A172 (cell line): Measurements from ENCODE around the gene TMEM260. TPM values are rescaled to one million over a fixed set of nuclear protein-coding genes. Genes with fewer than 3 reads are reported as not detected.

Source experiments
- DNase-seq: peaks from one replicate; pipeline ENCODE4 v3.0.0-alpha.2; 2015; ENCODE audit warnings: low spot score
- total RNA-seq: library from RNA; depleted of rRNA; stranded (reverse); fragments of >200 nt; shearing (Covaris generic); gene quantifications from 2 replicates; pipeline ENCODE4 v1.2.3, GENCODE V29; 2014; rRNA removed

Gene TMEM260
- 6.9 and 15.6 TPM in 2 replicates for total RNA-seq

DNA sequence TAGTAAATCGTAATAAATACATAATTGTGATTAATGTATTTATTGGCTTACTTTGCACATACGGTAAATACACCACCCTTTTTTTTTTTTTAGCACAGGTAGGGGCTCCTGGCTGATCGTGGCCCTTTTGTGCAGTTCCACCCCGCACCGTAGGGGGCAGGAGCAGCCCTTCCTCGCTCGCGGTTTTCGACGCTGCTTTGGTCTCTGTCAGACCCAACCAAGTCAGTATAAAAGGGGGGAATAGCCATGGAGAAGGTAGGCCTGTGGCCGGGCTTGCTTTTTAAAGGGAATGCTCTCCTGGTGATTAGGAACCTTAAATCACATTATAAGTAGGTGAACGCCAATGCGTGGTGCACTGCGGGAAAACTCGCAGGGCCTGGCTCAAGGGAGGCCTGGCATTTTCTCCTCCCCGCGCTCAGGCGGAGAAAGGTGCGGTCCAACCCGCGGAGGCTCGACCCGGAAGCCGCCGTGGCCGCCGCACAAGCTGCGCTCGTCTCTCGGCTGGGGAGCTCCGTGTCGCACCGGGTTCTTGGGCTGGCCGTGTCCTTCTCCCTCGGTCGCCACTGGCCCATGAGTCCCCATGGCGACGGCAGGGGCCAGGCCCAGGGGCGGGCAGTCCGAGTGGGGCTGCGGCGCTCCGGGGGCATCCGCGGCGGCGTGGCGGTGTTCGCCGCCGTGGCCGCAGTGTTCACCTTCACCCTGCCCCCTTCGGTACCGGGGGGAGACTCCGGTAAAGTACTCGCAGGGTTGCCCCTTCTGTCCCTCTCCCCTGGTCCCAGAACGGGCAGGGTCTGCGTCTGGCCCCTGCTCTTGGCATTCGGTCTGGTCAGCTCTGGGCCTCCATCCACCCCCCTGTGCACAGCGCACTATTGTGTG, at the start of gene TMEM260:
TMEM260 (plus strand) TSS at position 454 of the 876 bp plus-strand sequence; CDS start at position 571, 117 bp downstream.
- DNase-seq, result peak; percentile 65

DNA sequence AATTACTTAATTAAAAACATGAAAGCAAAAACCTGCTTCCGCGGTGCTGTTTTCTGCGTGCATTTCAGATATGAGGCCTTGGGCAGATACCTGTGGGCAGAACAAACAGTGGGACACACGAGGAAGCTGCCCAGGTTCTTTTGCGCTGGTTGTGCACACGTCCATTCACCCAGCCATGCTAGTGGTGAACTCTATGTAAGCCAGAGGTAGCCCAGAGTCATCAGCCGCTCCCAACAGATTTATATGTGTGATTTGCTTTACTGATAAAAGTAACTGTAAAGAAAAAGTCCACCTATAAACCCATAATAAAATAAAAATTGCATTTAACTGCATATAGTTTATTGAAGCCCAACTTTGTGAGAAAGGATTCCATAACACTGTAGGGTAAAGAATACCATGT, 47.1 kb upstream of the TMEM260 start:
- no peak for DNase-seq

DNA sequence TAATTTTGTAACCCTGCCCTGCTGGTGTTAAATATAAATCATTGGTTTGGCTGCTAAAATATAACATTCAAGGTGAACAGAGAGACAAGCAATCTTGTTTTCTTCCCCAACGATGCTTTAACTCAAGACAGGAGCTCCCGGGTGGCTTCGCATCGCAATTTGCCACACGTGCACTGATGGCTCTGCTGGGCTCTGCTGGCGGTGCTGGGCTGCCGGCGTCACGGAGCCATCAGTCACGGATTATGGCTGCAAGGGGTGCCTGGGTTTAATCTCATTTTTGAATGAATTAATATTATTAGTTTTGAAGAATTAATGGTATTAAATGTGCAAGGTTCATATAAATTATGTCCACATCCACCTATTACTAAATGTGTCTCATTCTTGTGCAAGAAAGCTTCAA, 44.9 kb upstream of the TMEM260 start:
- DNase-seq, result no peak

DNA sequence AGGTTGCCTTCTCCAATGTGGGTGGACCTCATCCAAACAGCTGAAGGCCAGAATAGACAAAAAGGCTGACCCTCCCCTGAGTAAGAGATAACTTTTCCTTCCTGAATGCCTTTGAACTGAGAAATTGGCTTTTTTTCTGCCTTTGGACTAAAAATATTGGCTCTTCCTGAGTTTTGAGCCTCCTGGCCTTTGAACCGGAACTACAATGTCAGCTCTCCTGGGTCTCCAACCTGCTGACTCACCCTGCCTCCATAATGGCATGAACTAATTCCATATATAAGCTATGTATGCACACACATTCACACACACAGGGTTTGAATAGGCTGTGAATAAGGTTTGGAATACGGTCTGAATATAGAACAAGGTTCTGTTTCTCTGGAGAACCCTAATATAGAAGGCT, 39.7 kb upstream of the TMEM260 start:
- no peak for DNase-seq

DNA sequence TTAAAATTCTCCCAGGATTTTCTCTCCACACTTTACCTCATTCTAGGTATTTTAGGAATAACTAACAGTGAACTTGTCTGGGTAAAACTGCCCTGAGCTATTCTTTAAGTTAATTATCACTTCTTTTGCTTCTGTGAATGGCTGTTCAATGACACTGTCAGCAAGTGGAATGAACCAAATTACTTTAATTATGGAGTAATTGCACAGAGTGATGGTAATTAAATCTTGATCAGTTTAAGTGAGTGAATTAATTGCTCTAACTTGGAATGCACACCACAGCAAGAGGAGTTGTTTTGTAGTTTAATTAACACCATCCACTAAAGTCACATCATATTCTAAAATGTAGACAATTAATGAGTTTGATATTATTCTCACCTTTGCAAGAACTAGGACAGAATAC, 36.2 kb upstream of the TMEM260 start:
- DNase-seq, result no peak

DNA sequence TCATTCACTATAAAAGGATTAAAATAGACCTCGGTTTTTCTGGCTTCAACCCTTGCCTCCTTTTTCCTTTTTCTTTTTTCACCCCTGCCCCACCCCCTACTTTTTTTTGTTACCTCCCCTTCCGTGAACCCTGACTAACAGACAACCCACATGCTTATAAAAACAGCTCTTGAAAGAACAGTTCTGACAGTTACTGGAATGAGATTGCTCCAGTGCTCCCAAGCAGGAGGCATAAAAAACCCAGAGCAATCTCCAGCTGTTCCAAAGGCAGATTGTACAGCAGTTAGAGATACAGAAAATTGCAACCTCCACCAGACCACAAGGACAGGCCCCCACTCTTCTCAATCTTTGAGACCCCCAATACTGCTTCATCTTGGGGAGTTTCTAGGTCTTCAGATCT, 29.9 kb upstream of the TMEM260 start:
- no peak for DNase-seq

DNA sequence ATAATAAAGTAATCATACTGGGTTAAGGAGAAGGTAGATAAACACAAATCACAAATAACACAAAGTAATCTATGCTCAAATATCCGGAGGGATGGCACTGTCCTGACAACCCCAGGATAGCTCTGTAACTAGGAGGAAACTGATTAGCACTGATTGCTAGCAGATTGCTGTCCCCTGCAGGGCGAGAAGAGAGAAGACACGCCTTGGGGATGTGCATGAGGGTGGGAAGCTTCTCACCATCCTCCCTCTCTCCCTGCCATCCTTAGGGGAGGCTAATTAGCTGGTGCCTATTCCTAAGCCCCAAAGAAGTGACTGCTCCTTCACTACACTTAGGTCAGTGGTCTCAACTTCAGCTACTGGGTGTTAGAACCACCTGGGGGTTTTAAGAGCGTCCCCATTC, 27.0 kb upstream of the TMEM260 start:
- no peak for DNase-seq

DNA sequence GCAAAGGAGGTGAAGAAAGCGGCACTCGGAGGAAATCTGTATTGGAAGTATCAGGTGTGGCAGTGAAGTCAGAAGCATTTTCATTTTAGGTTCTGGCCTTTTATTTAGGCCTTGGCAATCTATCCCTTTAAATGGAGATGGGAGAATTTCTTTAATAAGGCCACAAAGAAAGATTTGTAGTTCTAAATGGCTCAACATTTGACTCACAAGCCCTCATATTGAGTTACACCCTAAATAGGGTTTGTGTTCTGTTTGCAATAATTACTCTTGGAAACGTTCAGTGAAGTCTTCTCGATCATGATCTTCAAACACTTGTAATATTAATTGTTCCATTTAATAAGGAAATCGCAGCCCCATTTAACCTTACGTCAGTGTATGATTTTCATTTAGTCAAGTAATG, 25.3 kb upstream of the TMEM260 start:
- no peak for DNase-seq

DNA sequence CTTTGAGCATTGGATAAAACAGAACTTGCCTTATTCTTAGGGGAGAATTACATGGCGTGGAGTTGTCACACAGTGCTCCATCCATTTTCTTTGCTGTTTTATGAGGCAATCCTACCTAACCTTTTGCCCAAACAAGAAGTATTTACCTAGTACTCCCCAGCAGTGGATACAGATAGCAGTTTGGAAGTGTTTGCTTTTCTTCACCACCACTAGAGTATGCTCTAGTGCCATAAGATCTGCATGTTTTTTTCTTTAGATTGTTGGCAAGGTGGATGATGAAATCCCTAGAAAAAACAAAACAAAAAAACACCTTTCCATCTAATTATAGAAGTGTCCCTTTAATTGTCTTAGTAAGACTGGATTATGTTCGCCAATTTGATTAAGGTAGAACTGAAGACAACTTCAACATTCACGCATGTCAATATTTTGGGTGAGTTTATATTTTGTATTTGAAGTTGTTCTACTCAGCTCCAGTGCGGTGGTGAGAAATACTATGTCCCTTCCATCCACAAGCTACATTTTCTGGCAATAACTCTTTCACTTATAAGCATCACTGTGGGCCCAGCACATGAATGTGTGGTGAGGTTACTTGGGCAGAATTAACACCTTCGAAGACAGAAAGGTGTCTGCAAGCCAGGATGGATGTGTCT, 23.6 kb upstream of the TMEM260 start:
- DNase-seq, result peak; percentile 8

DNA sequence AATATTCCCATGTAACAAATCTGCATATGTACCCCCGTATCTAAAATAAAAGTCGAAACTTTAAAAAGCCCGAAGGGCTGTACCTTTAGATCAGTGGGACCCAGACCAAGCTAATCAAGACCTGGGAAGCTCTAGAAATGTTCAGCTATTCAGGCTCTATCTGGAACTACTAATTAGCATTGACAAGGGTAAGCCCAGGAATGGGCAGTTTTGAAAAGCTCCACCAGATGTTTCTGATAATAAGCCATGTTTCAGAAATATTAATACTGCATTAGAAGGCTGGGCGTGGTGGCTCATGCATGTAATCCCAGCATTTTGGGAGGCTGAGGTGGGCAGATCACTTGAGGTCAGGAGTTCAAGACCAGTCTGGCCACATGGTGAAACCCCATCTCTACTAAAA, 20.4 kb upstream of the TMEM260 start:
- no peak for DNase-seq

DNA sequence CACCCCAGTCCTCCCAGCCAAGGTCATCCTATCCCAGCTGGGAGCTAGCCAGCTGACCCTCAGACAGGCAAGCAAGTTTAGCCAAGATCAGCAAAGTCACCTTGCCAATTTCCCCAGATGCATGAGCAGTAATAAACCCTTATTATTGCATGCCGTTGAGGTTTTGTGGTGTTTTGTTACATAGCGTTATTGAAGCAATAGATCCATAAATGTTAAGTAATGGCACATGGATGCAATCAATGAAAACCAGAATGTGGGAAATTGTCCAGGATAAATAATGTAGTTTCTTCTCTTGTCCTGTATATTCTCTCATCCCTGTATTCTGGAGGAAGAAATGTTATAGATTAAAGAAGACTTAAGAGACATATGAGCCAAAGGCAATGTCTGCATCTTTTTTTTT, 18.0 kb upstream of the TMEM260 start:
- no peak for DNase-seq

DNA sequence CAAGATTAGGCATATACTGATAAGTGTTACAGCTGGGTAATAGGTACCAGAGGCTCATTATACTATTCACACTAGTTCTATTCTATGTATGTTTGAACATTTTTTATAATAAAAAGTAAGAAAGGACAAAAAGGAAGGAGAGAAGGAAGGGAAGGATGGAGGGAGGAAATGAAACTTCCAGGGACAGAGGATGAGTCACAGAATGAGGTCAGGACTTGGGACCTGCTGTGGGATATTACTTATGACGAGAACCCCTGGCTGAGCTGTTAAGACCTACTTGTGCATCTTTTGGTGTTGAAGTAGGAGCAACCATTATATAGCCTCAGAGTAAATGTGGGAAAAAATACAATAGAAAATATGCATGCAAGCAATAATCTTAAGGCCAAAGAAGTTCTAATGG, 16.7 kb upstream of the TMEM260 start:
- DNase-seq, result no peak

DNA sequence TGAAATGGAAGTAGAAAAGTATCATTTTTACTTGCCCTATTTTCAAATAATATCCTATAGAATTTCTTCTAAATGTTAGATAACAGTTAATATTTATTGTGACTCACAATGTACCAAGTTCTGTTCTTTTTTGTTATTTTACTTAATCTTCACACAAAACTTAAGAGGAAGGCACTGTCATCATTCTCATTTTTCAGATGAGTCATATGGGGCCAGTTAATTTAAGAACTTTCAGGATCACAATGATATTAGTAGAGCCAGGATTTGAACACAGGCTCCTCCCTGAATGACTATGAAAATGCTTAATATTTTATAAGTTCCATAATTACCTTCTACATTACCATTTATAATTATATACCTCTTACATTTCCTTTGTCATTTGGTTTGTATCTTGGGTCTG, 10.4 kb upstream of the TMEM260 start:
- no peak for DNase-seq

DNA sequence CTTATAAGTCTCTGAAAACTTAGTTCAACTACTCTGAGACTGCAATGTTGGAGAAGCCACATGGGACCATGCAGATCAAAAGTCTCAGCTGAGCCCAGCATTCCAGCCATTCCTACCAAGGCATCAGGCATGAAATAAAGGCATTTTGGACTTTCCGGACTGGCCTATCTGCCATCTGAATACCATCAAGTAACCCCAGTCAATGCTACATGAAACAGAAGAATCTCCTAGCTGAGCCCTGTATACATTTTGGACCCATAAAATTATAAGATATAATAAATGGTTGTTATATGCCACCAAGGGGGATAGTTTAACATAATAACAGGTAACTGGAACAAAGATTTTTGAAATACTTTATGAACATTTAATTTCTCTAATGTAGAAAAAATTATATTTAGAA, 9.3 kb upstream of the TMEM260 start:
- no peak for DNase-seq

DNA sequence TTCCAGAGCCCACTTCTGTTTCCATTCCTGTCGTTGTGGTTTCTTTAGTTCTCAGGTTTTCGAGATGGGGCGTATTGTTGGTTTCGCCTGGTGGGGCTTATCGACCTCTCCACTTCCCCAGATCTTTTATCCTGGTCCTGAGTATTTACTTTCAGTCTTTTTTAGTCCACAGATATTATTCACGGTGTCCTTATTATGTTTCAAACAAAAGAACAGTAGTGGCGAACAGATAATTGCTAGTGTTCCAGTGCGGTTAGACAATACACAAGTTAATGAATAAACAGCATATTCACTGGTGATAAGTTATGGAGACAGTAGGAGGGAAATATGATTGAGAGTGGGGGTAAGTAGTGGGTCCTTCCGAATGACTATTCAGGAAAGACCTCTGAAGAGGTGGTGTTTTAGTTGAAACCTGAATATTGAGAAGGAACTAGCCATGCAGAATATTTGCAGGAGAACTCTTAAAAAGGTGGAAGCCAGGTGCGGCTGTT, 668 bp downstream of the TMEM260 start:
- DNase-seq, result no peak

DNA sequence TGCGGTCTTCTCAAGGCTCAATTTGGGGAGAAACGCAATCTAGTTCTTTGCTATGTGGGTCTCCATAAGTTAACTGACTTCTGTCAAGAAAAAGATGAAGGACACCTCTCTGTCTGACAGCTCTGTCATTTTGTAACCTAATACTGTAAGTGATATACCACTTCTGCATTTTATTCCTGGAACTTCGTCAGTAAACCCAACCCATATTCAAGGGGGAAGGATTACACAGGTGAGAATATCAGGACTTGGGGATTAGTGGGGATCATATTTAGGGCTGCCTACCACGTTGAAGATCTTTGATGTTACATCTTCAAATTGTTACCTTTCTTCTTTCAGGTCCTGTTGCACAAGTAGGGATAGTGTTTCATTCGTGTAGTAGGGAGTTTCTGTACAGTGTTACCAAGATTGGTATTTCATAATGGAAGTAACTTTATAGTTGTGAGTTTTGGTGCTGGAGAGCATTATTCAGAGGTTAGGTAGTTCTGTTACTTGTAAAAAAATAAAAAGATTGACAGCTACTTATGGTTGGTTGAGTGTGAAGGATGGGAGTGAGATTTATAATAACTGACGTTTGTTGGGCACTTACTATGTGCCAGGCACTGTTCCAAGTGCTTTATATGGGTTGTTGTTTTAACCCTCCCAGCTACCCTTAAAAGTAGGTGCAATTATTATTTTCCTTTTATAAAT, 1.6 kb downstream of the TMEM260 start:
- no peak for DNase-seq

DNA sequence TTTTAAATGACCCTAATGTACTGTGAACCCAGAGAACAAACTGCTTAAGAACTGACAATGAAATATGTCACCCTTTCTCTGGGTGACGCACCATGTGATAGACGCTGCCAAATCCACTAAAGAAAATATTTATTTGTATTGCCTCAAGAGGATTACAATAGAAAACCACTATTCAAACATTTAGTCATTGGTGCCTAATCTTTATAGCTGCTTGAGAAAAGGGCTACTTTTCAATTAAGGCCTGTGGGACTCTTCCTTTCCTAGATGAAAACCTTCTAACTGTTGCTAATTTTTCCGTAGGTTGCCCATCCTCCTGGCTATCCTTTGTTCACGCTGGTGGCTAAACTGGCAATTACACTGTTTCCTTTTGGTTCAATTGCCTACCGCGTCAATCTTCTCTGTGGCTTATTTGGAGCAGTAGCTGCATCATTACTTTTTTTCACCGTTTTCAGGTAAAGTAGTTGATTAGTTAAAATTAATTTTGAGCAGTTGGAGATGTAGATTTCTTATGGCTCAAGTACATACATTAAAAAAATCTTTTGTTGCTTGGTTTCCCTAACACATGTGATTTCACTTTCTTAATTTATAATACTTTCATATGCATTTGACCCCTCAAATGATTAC, 6.0 kb downstream of the TMEM260 start:
- no peak for DNase-seq

DNA sequence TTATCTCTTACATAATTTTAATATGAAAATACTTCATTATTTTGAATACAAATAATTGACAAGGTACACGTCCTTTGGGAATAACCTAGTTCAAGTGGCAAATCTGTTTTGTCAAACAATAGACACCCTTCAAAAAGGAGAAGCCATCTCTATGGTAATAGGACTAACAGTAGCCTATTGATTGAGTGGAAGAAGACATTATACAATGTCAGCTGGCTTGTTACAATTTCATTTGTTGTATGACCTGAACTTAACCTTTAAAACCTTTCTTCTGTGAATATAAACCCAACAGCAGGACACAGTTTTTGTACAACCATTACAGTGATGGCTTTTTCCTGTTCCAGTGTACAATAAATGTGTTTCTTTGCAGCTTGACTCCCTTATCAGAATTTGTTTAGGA, 8.1 kb downstream of the TMEM260 start:
- DNase-seq, result no peak

DNA sequence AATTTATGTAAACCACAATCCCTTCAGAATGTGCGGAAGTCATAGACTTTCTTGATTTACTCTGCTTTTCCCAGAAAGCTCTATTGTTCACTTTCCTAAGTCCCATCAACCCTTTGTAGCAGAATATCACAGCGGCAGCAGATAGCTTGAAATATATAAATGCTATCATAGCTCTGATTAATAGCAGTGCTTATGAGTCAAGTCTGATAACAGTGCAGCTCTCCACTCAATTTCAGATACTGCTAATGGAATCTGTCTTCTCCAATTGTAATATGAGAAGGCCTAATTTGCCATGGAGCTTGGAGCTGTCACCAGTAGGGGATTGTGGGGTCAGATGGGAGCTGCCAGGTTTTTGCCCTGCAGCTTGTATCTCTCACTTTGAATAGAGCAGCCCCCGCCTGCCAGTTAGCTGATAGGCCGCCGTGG, 10.9 kb downstream of the TMEM260 start:
- DNase-seq, result no peak

DNA sequence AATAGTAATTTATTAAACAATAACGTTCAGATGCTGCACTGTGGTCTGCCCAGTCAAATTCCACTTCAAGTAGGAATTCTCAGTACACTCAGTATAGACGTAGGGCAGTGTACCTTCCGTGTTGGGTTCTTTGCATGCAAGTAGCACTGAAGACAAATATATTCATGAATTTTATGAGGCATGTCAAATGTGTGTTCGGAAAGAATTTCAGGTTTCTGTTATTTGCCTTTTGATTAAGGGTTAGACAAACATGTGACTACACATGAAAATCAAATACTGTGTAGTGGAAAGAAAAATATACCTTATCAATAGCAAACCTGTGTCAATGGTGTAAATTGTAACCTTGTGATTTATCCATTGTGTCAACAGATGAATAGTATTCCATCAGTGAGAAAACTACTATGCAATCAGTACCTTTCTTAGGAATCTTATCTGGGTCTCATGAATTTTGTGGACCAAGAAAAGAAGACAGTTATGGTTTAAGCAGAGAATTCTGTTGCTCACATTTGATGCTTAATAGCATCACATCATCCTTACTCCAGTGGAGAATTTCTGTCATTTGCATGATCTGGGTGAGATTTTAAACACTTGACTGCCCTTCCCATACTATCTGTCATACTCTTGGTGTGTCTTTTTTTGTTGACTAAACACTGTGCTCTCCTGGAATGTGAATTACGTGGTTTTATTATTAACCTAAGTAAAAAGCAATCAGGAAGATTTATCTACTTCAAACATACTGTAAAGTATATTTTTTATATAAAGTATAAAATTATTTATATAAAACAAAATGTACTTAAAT, 13.3 kb downstream of the TMEM260 start:
- DNase-seq, result no peak

DNA sequence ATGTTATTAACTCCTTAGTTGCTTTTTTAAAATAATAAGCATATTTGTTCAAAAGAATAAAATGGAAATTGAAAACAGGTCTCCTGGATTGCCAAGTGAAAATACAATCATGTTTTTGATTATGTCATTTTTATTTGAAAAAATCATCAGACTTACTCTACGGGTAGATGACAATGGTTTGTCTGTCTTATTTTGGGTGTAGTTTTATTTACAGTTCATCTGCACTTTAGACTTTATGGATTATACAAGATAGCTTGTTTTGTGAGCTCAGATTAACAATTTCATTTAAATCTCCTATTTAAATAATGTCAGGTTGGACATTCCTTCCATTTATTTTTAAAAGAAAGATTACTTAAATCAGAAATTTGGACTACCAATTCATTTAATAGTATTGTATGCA, 14.8 kb downstream of the TMEM260 start:
- no peak for DNase-seq
